ENCODE results near the gene ARHGEF16. TPM values are rescaled to one million over a fixed set of nuclear protein-coding genes. Genes with fewer than 3 reads are reported as not detected.

ARHGEF16 gene
- polyA plus RNA-seq (ENCODE audit: insufficient read length): 17.6 TPM
- long read RNA-seq, donor 1, transcript ARHGEF16-203 (15 exons, 3,061 nt): major isoform, 6 of 7 reads
- long read RNA-seq, donor 1, partial matches to known transcripts: 0 of 7 reads
- long read RNA-seq, donor 1, other reads (novel, unspliced or antisense): 0 of 7 reads
- long read RNA-seq, donor 2, partial matches to known transcripts: 0 of 3 reads
- long read RNA-seq, donor 2, other reads (novel, unspliced or antisense): 0 of 3 reads
- long read RNA-seq, donor 3: 0 reads
- long read RNA-seq, donor 4: 0 reads
- long read RNA-seq, donor 5, partial matches to known transcripts: 6 of 9 reads
- long read RNA-seq, donor 5, other reads (novel, unspliced or antisense): 0 of 9 reads
- long read RNA-seq, donor 6, partial matches to known transcripts: 5 of 9 reads
- long read RNA-seq, donor 6, other reads (novel, unspliced or antisense): 0 of 9 reads
- long read RNA-seq, donor 7, transcript ARHGEF16-203 (15 exons, 3,061 nt): major isoform, 6 of 13 reads
- long read RNA-seq, donor 7, partial matches to known transcripts: 5 of 13 reads
- long read RNA-seq, donor 7, other reads (novel, unspliced or antisense): 0 of 13 reads
- long read RNA-seq, donor 8: 0 reads

GRCh38 chr1:3453891-3454810 is at the start of gene ARHGEF16:
TSS of gene ARHGEF16 (plus strand) at chr1:3454665. CDS start at chr1:3463085, 8,420 bp downstream.
- DNase-seq: no peak

GRCh38 chr1:3404801-3405200 is 49.7 kb upstream of the ARHGEF16 start:
- no peak for DNase-seq

GRCh38 chr1:3405491-3405890 is 49.0 kb upstream of the ARHGEF16 start:
- DNase-seq: no peak

GRCh38 chr1:3405974-3406867 is 48.2 kb upstream of the ARHGEF16 start:
- no peak for DNase-seq

- DNase-seq: no peak
Measured at GRCh38 chr1:3407021-3407420, 47.4 kb upstream of the ARHGEF16 start.

DNA sequence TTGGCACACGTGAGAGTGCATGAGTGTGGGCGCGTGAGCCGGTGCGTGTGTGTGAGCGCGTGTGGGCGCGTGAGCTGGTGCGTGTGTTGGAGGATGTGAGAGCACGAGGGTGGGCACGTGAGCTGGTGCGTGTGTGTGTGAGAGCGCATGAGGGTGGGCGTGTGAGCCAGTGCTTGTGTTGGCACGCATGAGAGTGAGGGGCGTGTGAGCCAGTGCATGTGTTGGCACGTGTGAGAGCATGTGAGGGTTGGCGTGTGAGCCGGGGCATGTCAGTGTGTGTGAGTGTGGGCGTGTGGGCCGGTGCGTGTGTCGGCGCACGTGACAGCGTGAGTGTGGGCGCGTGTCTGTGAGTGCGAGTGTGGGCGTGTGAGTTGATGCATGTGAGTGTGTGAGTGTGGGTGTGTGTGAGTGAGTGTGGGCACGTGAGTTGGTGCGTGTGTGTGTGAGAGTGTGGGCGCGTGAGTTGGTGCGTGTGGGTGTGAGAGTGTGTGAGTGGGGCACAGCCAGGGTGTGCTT is 45.7 kb upstream of the ARHGEF16 start:
- DNase-seq: no peak

- no peak for DNase-seq
Measured at GRCh38 chr1:3409366-3410141, 44.9 kb upstream of the ARHGEF16 start.

- peak; percentile 70 for DNase-seq
Measured at GRCh38 chr1:3410142-3410925, 44.1 kb upstream of the ARHGEF16 start.

GRCh38 chr1:3411806-3412205 is 42.7 kb upstream of the ARHGEF16 start:
- DNase-seq: no peak

DNA sequence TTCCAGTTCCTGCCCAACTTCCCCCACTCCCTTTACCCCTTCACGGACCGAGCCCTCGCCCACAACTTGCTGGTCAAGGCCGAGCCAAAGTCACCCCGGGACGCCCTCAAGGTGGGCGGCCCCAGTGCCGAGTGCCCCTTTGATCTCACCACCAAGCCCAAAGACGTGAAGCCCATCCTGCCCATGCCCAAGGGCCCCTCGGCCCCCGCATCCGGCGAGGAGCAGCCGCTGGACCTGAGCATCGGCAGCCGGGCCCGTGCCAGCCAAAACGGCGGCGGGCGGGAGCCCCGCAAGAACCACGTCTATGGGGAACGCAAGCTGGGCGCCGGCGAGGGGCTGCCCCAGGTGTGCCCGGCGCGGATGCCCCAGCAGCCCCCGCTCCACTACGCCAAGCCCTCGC is 42.1 kb upstream of the ARHGEF16 start:
- DNase-seq: no peak

DNA sequence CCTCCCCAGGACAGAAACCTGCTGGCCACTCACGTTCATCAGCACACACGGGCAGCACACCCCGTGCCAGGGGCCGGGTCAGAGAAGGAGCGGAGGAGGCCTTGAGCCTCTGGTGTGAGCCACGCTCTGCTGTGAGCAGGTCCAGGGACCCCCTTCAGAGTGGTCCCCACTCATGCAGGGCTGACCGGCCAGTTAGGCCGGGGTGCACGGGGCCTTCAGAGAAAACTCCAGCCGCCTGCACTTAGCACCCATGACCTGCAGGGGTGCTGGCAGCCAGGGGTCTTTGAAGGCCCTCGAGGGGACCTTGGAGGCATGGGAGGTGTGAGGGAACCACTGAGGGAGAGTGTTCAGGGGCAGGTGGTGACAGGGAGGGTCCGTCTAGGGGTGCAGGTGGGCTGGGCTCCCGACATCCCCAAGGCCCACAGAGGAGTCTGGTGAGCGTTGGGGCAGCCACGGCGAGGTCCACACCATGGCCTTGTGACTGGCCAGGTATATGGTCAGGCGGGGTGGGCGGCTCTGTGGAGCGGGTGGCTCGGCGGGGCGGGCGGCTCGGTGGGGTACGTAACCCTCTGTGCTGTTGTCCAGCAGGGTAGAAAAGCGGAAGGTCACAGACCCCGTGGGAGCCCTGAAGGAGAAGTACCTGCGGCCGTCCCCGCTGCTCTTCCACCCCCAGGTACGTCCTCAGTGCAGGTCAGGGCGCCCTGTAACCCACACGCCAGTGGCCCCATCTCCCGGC is 40.3 kb upstream of the ARHGEF16 start:
- DNase-seq: no peak

DNA sequence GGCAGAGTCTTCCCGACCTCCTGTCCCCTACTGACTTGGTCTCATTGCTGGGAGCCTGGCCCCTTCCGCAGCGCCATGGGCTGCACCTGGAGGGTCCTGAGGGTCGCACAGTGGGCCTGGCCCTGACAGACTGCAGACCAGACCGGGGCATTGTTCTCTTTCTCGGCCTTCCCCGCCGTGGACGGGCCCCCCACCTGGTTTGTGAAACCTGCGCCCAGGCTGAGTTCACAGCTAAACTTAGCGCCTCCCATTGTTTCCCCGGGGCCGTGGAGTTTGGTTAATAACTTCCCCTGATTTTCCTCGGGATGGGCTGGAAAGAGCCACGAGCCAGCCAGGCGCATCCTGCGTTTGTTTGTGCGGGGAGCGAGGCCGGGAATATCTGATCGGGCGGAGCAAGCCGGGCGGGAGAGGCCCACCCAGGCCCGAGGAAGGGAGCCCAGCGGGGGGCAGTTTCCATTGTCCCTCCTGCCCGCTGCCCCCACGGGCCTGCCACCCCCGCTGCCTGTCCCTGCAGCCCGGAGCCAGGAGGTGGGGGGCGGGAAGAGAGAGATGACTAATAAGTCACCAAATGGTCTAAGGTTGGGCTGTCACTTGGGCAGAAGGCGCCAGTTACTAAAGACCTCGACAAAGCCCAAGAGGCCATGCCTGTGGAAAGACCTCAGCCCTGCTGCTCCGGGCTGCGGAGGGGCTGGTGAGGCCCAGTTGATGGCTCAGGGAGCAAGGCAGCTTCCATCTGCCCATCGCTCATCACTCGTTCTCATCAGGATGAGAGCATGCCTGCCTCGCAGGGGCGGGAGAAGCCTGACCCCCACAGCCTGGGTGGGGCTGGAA is 39.0 kb upstream of the ARHGEF16 start:
- no peak for DNase-seq

GRCh38 chr1:3417082-3417739 is 37.3 kb upstream of the ARHGEF16 start:
- DNase-seq: no peak

DNA sequence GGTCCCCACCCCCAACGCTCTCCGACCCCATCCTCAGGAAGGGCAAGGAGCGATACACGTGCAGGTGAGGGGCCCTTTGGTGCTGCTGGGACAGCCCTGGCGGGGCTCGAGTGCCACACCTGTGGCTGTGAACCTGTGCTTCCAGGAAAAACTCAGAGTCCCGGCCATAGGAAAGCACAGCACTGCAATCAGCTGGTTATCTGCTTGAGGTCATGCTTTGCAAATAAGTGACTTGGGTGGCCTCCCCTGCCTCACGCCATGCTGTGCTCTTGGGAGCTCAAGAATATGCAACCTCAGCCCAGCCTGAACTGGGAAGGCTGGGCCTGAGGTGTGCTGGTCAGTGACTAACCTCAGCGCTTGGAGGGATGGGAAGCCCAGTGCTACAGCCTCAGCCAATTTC is 36.5 kb upstream of the ARHGEF16 start:
- DNase-seq: no peak

- no peak for DNase-seq
Measured at GRCh38 chr1:3418600-3418999, 35.9 kb upstream of the ARHGEF16 start.

- no peak for DNase-seq
Measured at GRCh38 chr1:3419415-3420204, 34.9 kb upstream of the ARHGEF16 start.
